Measurements from ENCODE around the gene AGRN. TPM values are rescaled to one million over a fixed set of nuclear protein-coding genes. Genes with fewer than 3 reads are reported as not detected.

AGRN gene
- total and polyA plus RNA-seq, 2 of the 4 experiments (the other 2 are of a cell fraction) = 8.1 to 115 TPM

- Histone ChIP-seq H3K23ac (ENCODE audit: low read depth, low read length) (no peak overlapping the region), H3K9me1 (ENCODE audit: insufficient read depth, low read length) (no peaks in the 10 kb centered on the region), H2BK120ac (ENCODE audit: low read depth, low read length) (no peak overlapping the region), H2BK5ac (ENCODE audit: low read depth, low read length, poor library complexity, severe bottlenecking) (no peak overlapping the region), H2AK9ac (replicated peaks; ENCODE audit: low read depth, low read length, poor library complexity) (no peak overlapping the region), H2BK20ac (ENCODE audit: low read depth, low read length) (no peak overlapping the region), H3K9ac (ENCODE audit: low read depth, low read length) (no peak overlapping the region), H3K36me3 (ENCODE audit: control insufficient read depth, insufficient read depth, low read length) (peaks cover 69% of the 10 kb centered on the region), H3K14ac (replicated peaks; ENCODE audit: low read depth, low read length) (no peak overlapping the region), H4K5ac (ENCODE audit: low read depth, low read length) (no peak overlapping the region), H3K27ac (ENCODE audit: insufficient read depth, low read length) (no peak overlapping the region), H3K4ac (ENCODE audit: low read depth, low read length) (no peak overlapping the region), H4K91ac (ENCODE audit: insufficient read depth, low read depth, low read length) (no peak overlapping the region), H3K4me3 (ENCODE audit: insufficient read depth, low read depth, low read length) (no peak overlapping the region), H3K56ac (ENCODE audit: extremely low read depth, insufficient read depth, low read length) (no peak overlapping the region), H3K18ac (ENCODE audit: low read depth, low read length) (no peak overlapping the region), H3K27me3 (ENCODE audit: control insufficient read depth, insufficient read depth, low read length) (no peaks in the 10 kb centered on the region), H4K8ac (ENCODE audit: low read depth in 2 of 2, low read length in 2 of 2) (no peak overlapping the region), H3K79me1 (ENCODE audit: low read depth in 1 of 2, low read length in 2 of 2) (peaks cover 5 to 9% of the 10 kb centered on the region in 2 experiments; a peak in 2 of 4 replicates), H4K20me1 (ENCODE audit: insufficient read depth, low read length) (peaks cover 2% of the 10 kb centered on the region), H2AFZ (replicated peaks; ENCODE audit: low read length, poor library complexity) (no peak overlapping the region), H3K9me3 (ENCODE audit: control insufficient read depth, insufficient read depth, low read length) (no peaks in the 10 kb centered on the region), H2BK15ac (ENCODE audit: low read depth, low read length) (no peak overlapping the region), H3K4me1 (ENCODE audit: control insufficient read depth, insufficient read depth, low read length) (no peaks in the 10 kb centered on the region), H2AK5ac (ENCODE audit: low read depth, low read length) (no peak overlapping the region), H3K4me2 (ENCODE audit: low read depth, low read length) (no peak overlapping the region)
- WGBS, 2 experiments (ENCODE audit: extremely low coverage in 2 of 2, insufficient read length in 1 of 2) = 89% methylated on average over 8 of the region's 46 CpGs; no CpG with 5 or more reads in 1 of the 2 experiments
- CTCF ChIA-PET = no interaction called here
- DNase-seq = no peak
- no peak for ATAC-seq (ENCODE audit: low read depth)
- BruUV-seq (replicated peaks) = no TSS peak
- intact Hi-C loops (cut with micrococcal nuclease) = no loop called here
- no peak for TF ChIP-seq MXI1 (IDR thresholded peaks at IDR 0.05; ENCODE audit: borderline replicate concordance, low read depth, low read length)
- in situ Hi-C loops (cut with MboI; ENCODE audit: low sequenced_read_pairs) = no loop called here
- dilution Hi-C loops (cut with HindIII; ENCODE audit: low sequenced_read_pairs, unreplicated experiment) = no loop called here
- POLR2A ChIA-PET (ENCODE audit: unreplicated experiment) = no interaction called here
These were observed 31.3 kb downstream of the AGRN start for GRCh38 chr1:1051127-1051810.

All from IMR-90 (cell line).